GM21737 (cell line): ENCODE measurements around the gene C3orf22.

Experiments used
- ATAC-seq: cut with Tn5 transposase; IDR thresholded peaks from one replicate; pipeline ENCODE4 v1.9.1; 2021; ENCODE audit warnings: mild to moderate bottlenecking, moderate library complexity; ENCODE audit not compliant: unreplicated experiment

C3orf22 gene

GRCh38 chr3:126557415-126557745 is 1.4 kb downstream of the C3orf22 start:
- no peak for ATAC-seq

GRCh38 chr3:126556637-126557414 is 1.9 kb downstream of the C3orf22 start:
- no peak for ATAC-seq

- ATAC-seq: no peak
Measured at GRCh38 chr3:126555795-126556636, 2.7 kb downstream of the C3orf22 start.

GRCh38 chr3:126554560-126555525 is 3.9 kb downstream of the C3orf22 start:
- no peak for ATAC-seq

GRCh38 chr3:126553284-126554084 is 5.2 kb downstream of the C3orf22 start:
- no peak for ATAC-seq

- ATAC-seq: no peak
Measured at GRCh38 chr3:126552688-126553283, 5.9 kb downstream of the C3orf22 start.

GRCh38 chr3:126551839-126552687 is 6.7 kb downstream of the C3orf22 start:
- ATAC-seq: no peak

- ATAC-seq: no peak
Measured at GRCh38 chr3:126551121-126551838, 7.5 kb downstream of the C3orf22 start.

- no peak for ATAC-seq
Measured at GRCh38 chr3:126550488-126551051, 8.2 kb downstream of the C3orf22 start.

- ATAC-seq: no peak
Measured at GRCh38 chr3:126549861-126550487, 8.8 kb downstream of the C3orf22 start.

- ATAC-seq: no peak
Measured at GRCh38 chr3:126548556-126549466, 9.9 kb downstream of the C3orf22 start.

- ATAC-seq: no peak
Measured at GRCh38 chr3:126547721-126548120, 11.0 kb downstream of the C3orf22 start.

- ATAC-seq: no peak
Measured at GRCh38 chr3:126546549-126547239, 12.0 kb downstream of the C3orf22 start.

- no peak for ATAC-seq
Measured at GRCh38 chr3:126546013-126546412, 12.7 kb downstream of the C3orf22 start.

GRCh38 chr3:126545544-126545943 is 13.2 kb downstream of the C3orf22 start:
- no peak for ATAC-seq
